ENCODE data around the gene PRDM5. TPM values are rescaled to one million over a fixed set of nuclear protein-coding genes. Genes with fewer than 3 reads are reported as not detected.

The PRDM5 gene
- total and polyA plus RNA-seq, 10 of the 15 experiments (the other 5 are each of a cell fraction or from before 2014, with no cell fraction given): 0.07 TPM; not detected in 9

GRCh38 chr4:120730777-120731320 is 191.7 kb downstream of the PRDM5 start:
- BruUV-seq (replicated peaks): no TSS peak
- no peaks in the 10 kb centered on the region for H3K27me3 ChIP-seq (replicated peaks in 1 of 2; ENCODE audit: control insufficient read depth in 2 of 2, insufficient read depth in 2 of 2, low read length in 1 of 2)
- RAD21 ChIA-PET (ENCODE audit: unreplicated experiment): interaction anchor here (0.8 kb wide), 1 partner anchor 76 kb away, joined by 3 read pairs; no protein-coding TSS in a partner anchor
- H3K4me1 ChIP-seq (ENCODE audit: control insufficient read depth, insufficient read depth, low read length): no peaks in the 10 kb centered on the region
- 6% methylated on average over 4 of the region's 4 CpGs for WGBS (ENCODE audit: insufficient coverage, insufficient replicate concordance, low lambda C conversion rate, missing lambda C conversion rate)
- H3K9me3 ChIP-seq (replicated peaks; ENCODE audit: control insufficient read depth, insufficient read depth, low read length): no peaks in the 10 kb centered on the region
- DNase-seq (ENCODE audit: low read depth, low spot score) (no peak), ATAC-seq (no peak), FAIRE-seq (no peak)
- SMC1A ChIA-PET (ENCODE audit: uncharacterized antibody, unreplicated experiment): interaction anchor here (0.7 to 2.4 kb wide), 2 partner anchors 10 to 14 kb away, joined by 3 to 11 read pairs; no protein-coding TSS in a partner anchor
- no peak overlapping the region for H3K27ac ChIP-seq (ENCODE audit: control insufficient read depth, insufficient read depth)
- POLR2A ChIA-PET: no interaction called here
- intact Hi-C loops (cut with micrococcal nuclease; ENCODE audit: unreplicated experiment): no loop called here
- H4K20me1 ChIP-seq (ENCODE audit: control insufficient read depth, insufficient read depth): no peaks in the 10 kb centered on the region
- H3K36me3 ChIP-seq (ENCODE audit: control insufficient read depth in 2 of 2, insufficient read depth in 2 of 2, low read length in 1 of 2): no peaks in the 10 kb centered on the region
- in situ Hi-C loops (cut with MboI): no loop called here
- no peak overlapping the region for H3K9ac ChIP-seq (ENCODE audit: control insufficient read depth, insufficient read depth, low read length)
- no peak overlapping the region for H2AFZ ChIP-seq (ENCODE audit: control insufficient read depth, low read depth, low read length)
- H3K4me2 ChIP-seq (ENCODE audit: control insufficient read depth, insufficient read depth): no peak overlapping the region
- CTCF ChIA-PET: no interaction called here
- H3K79me2 ChIP-seq (ENCODE audit: control insufficient read depth, insufficient read depth, low read length): no peaks in the 10 kb centered on the region
- no peak overlapping the region for H3K4me3 ChIP-seq
- TF ChIP-seq STAT3 (IDR thresholded peaks at IDR 0.05; ENCODE audit: low read depth, low read length) (no peak), SPI1 (IDR thresholded peaks at IDR 0.05; ENCODE audit: borderline replicate concordance, insufficient read depth, low read depth, low read length) (no peak), ATF3 (IDR thresholded peaks at IDR 0.05; ENCODE audit: borderline replicate concordance, extremely low read depth, low read depth, low read length) (no peak), CHD2 (IDR thresholded peaks at IDR 0.05; ENCODE audit: borderline replicate concordance, low read depth, low read length) (no peak), NR2F1 (conservative IDR thresholded peaks at IDR 0.05) (no peak), LARP7 (IDR thresholded peaks at IDR 0.05) (no peak), HDAC6 (IDR thresholded peaks at IDR 0.05; ENCODE audit: unreplicated experiment) (no peak), YBX1 (IDR thresholded peaks at IDR 0.05) (no peak), ZNF384 (IDR thresholded peaks at IDR 0.05; ENCODE audit: borderline replicate concordance, low read depth, low read length) (no peak), ZBTB33 (IDR thresholded peaks at IDR 0.05) (no peak), FOXK2 (IDR thresholded peaks at IDR 0.05) (no peak), RAD21 (IDR thresholded peaks at IDR 0.05; ENCODE audit: insufficient read depth, low read depth, low read length) (no peak), ETV6 (conservative IDR thresholded peaks at IDR 0.05 in 1 of 2, IDR thresholded peaks at IDR 0.05 in 1 of 2; ENCODE audit: borderline replicate concordance in 1 of 2, low read depth in 1 of 2) (no peak), MLLT1 (IDR thresholded peaks at IDR 0.05) (no peak), RFX5 (IDR thresholded peaks at IDR 0.05; ENCODE audit: low read depth, low read length) (no peak), ZBTB4 (CRISPR knock-in tag; IDR thresholded peaks at IDR 0.05) (no peak)
